CD4-positive, alpha-beta T cell treated with Interleukin-6 for 4 hours (primary cell): Measurements from ENCODE around the gene UGGT2.
"Not testable (repeated sequence)": the region's sequence is repeated elsewhere in the genome, so short reads cannot be mapped to it uniquely, and the experiment has no call there.

Experiments
- DNase-seq: peaks from one replicate; pipeline ENCODE4 v3.0.0-alpha.2; 2020; ENCODE audit warnings: mixed read lengths

Gene UGGT2

GRCh38 chr13:95957331-95957730, 95.9 kb downstream of the UGGT2 start:
- no peak for DNase-seq

DNA sequence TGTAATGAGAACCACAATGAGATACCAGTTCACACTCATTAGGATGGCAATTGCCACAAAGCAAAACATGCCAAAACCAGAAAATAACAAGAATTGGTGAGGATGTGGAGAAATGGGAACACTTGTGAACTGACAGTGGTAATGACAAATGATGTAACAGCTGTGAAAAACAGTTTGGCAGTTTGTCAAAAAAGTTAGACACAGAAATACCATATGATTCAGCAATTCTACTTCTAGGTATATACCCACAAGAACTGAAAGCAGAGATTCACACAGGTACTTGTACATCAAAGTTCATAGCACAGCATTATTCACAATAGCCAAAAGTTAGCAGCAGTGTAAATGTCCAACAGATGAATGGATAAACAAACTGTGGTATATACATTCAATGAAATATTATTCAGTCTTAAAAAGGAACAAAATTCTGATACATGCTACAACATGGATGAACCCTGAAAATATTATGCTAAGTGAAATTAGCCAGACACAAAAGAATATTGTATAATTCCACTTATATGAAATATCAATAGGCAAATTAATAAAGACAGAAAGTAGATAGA, 96.5 kb downstream of the UGGT2 start:
- DNase-seq: no peak

GRCh38 chr13:95955719-95956118, 97.5 kb downstream of the UGGT2 start:
- no peak for DNase-seq

DNA sequence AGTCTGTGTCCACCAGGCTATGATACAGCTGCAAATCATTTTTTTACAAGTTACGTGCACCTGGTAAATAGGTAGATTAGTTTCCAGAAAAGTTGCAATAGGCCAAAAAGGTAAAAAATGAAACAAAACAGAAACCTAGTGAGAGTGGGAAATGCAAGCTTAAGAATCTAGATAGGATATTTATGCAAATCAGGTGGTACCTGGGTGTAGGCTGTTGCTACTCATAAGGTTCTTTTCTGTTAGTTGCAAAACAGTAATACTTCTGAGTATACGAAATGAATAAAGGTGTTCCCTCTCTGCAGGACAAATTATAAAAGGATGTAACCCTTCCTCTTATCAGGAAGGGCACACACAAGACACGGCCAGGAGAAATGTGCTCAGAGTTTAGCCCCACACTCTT, 97.9 kb downstream of the UGGT2 start:
- no peak for DNase-seq

GRCh38 chr13:95954266-95954665, 98.9 kb downstream of the UGGT2 start:
- no peak for DNase-seq

- no peak for DNase-seq
Measured at GRCh38 chr13:95950103-95950502, 103.1 kb downstream of the UGGT2 start.

DNA sequence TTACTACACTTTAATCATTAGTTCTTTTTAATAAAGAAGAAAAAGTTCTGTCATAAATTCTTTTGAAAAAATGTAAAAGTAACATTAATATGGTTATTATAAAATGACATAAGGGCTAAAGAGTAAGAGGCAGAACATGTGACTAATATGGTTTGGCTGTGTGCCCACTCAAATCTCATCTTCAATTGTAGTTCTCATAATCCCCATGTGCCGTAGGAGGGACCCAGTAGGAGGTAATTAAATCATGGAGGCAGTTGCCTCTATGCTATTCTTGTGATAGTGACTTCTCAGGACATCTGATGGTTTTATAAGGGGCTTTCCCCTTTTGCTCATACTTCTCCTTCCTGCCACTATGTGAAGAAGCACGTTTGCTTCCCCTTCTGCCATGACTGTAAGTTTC, 104.5 kb downstream of the UGGT2 start:
- DNase-seq: no peak

GRCh38 chr13:95937714-95938320, 115.4 kb downstream of the UGGT2 start:
- DNase-seq: no peak

DNA sequence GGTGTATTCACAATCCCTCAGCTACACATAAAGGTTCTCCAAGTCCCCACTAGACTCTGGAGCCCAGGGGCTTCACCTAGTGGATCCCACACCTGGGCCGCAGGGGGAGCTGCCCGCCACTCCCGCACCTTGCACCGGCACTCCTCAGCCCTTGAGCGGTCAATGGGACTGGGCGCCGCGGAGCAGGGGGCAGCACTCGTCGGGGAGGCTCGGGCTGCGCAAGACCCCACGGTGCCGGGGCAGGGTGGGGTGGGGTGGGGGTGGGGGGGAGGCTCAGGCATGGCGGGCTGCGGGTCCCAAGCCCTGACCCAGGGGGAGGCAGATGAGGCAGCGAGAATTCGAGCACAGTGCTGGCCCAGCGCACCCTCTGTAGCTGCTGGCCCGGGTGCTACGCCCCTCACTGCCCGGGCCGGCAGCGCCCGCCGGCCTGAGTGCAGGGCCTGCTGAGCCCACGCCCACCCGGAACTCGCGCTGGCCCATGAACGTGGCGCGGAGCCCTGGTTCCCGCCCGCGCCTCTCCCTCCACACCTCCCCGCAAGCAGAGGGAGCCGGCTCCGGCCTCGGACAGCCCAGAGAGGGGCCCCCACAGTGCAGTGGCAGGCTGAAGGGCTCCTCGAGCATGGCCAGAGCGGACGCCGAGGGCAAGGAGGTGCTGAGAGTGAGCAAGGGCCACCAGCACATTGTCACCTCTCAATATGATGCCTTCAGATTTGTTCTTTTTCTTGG, 121.7 kb downstream of the UGGT2 start:
- DNase-seq: no peak

- no peak for DNase-seq
Measured at GRCh38 chr13:95929430-95929829, 123.8 kb downstream of the UGGT2 start.

GRCh38 chr13:95928367-95928906, 124.8 kb downstream of the UGGT2 start:
- not testable (repeated sequence) for DNase-seq

- DNase-seq: no peak
Measured at GRCh38 chr13:95926231-95926630, 127.0 kb downstream of the UGGT2 start.

GRCh38 chr13:95924389-95924994, 128.7 kb downstream of the UGGT2 start:
- no peak for DNase-seq

- no peak for DNase-seq
Measured at GRCh38 chr13:95921485-95921884, 131.7 kb downstream of the UGGT2 start.

- no peak for DNase-seq
Measured at GRCh38 chr13:95920485-95920884, 132.7 kb downstream of the UGGT2 start.

DNA sequence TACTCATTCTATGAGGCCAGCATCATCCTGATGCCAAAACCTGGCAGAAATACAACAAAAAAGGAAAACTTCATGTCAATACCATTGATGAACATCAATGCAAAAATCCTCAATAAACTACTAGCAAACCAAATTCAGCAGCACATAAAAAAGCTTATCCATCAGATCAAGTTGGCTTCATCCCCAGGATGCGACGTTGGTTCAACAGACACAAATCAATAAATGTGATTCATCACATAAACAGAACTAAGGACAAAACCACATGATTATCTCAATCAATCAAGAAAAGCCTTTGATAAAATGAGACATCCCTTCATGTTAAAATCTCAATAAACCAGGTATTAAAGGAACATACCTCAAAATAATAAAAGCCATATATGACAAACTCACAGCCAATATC, 134.3 kb downstream of the UGGT2 start:
- DNase-seq: no peak

DNA sequence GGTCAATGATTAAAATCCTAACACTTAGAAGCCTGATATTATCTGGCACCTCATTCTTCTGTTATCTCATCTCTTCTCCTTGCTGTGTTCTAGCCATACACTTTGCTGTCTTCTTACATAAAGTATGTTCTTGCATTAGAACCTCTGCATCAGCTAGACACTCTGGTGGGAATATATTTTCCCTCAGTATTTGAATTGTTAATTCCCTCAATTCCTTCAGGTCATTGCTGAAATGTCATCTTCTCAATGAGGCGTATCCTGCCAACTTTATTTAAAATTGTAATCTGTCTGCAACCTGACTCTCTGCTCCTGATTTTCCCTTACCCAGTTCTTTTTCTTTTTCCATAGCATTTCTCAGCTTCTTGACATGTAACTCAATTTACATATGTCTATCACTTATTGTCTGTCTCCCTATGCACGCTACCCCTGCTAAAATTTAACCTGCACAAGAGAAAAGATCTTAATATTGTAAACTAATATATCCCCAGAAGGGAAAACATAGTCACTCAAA, 138.2 kb downstream of the UGGT2 start:
- no peak for DNase-seq

- no peak for DNase-seq
Measured at GRCh38 chr13:95906999-95907398, 146.2 kb downstream of the UGGT2 start.

GRCh38 chr13:95903569-95903968, 149.6 kb downstream of the UGGT2 start:
- DNase-seq: no peak

DNA sequence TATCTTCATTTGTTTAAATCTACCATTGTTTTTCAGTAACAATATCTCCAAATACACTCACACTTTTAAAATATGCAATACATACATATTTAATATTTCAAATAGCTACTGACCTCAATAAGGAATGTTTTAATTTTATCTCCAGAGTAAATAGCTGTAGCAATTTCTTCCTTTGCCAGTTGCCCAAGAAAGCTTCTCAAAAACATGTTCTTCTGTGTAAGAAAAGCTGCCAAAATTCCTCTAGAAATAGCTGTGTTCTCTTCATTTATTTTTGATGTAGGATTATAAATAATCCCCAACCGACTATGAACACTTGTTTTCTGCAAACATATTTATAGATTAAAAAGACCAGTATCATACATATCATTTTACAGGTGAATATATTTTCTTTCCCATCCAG, 150.5 kb downstream of the UGGT2 start:
- no peak for DNase-seq

GRCh38 chr13:95898256-95898655, 154.9 kb downstream of the UGGT2 start:
- no peak for DNase-seq

- no peak for DNase-seq
Measured at GRCh38 chr13:95896301-95896700, 156.9 kb downstream of the UGGT2 start.

- DNase-seq: no peak
Measured at GRCh38 chr13:95893861-95894260, 159.3 kb downstream of the UGGT2 start.

DNA sequence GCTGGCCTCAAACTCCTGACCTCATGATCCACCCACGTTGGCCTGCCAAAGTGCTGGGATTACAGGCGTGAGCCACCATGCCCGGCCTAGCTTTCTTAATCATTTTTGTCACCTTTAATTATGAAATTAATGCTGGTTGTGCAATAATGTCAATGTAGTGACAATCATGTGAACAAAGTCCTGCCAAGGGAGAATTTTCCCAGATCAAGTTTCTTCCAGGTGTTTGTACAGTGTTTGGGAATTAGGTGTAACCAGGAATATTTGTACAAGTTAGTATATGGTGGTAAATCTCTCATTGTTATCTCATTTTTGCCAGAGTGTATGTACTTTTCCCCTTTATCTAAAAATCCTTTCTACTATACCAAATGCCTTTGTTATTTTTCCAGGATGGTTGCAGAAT, 171.1 kb downstream of the UGGT2 start:
- no peak for DNase-seq
